HCT116 (cell line): ENCODE results near the gene ASB15. TPM values are rescaled to one million over a fixed set of nuclear protein-coding genes. Genes with fewer than 3 reads are reported as not detected.

Experiments
- ATAC-seq: fragments of 200-7000 bp; cut with Tn5 transposase; 2 replicates; pipeline ENCODE4 v1.9.1; 2020; ENCODE audit warnings: mild to moderate bottlenecking, moderate library complexity
- BruUV-seq: library from RNA; stranded (reverse); fragments of 400-500 nt; replicated peaks from 2 replicates; lab custom pipeline; 2021; lab: Mats Ljungman, UMichigan
- CTCF ChIA-PET: fragments of 300-600 bp; sonication (Branson Sonifier 250); formaldehyde crosslinking; loops from one replicate; lab custom pipeline; 2021; ENCODE audit warnings: antibody characterized with exemption; lab: Charles Lee
- POLR2A ChIA-PET: fragments of 300-600, 350-600 bp; sonication (Branson Sonifier 250); formaldehyde crosslinking; loops from one replicate; lab custom pipeline; 2021; ENCODE audit warnings: antibody characterized with exemption; lab: Charles Lee
- RAD21 ChIA-PET, 2 experiments: fragments of 300-600 bp; sonication (Branson Sonifier 250); formaldehyde crosslinking; loops; one replicate each; lab custom pipeline; 2023; ENCODE audit warnings: low total read pairs in 2 of 2; ENCODE audit not compliant: uncharacterized antibody in 2 of 2, unreplicated experiment in 2 of 2, low non-redundant PET in 1 of 2; lab: Charles Lee
- DNase-seq: peaks from one replicate; pipeline ENCODE4 v3.0.0-alpha.2; 2010; ENCODE audit warnings: low read depth, low spot score
- H2AFZ ChIP-seq: fragments of 200-600 bp; shearing (Covaris generic), sonication (generic); 2 replicates; pipeline ENCODE4 v1.6.1; 2017; ENCODE audit warnings: low read depth, mixed run types, mixed read lengths, antibody characterized with exemption, low read length; ENCODE audit not compliant: poor library complexity, severe bottlenecking
- H3K27ac ChIP-seq: 2 replicates; pipeline ENCODE4 v1.5.1; 2012; ENCODE audit warnings: low read depth, low read length
- H3K27me3 ChIP-seq: fragments of 200-600 bp; sonication (generic); 2 replicates; pipeline ENCODE4 v1.6.1; 2016; ENCODE audit warnings: mixed run types, low read length, mixed read lengths; ENCODE audit not compliant: insufficient read depth
- H3K36me3 ChIP-seq, 2 experiments: fragments of 200-500 bp in 1 of 2; fragments of 200-600 bp in 1 of 2; sonication (Bioruptor generic) in 1 of 2; sonication (generic) in 1 of 2; 2 replicates each; pipeline versions ENCODE4 v1.5.1 to v1.6.1; 2014 to 2016; ENCODE audit warnings: low read length in 2 of 2, inconsistent platforms in 1 of 2, mixed read lengths in 1 of 2, mixed run types in 1 of 2; ENCODE audit not compliant: insufficient read depth in 2 of 2, control insufficient read depth in 1 of 2
- H3K4me1 ChIP-seq, 2 experiments: fragments of 200-600 bp in 1 of 2; sonication (generic) in 1 of 2; 2 replicates each; pipeline versions ENCODE4 v1.5.1 to v1.6.1; 2012 to 2017; ENCODE audit warnings: low read length in 2 of 2, inconsistent platforms in 1 of 2, mild to moderate bottlenecking in 1 of 2, mixed read lengths in 1 of 2, mixed run types in 1 of 2, moderate library complexity in 1 of 2; ENCODE audit not compliant: insufficient read depth in 2 of 2, control insufficient read depth in 1 of 2
- H3K4me2 ChIP-seq: fragments of 200-600 bp; sonication (generic); 2 replicates; pipeline ENCODE4 v1.6.1; 2017; ENCODE audit warnings: mixed run types, low read length, mixed read lengths
- H3K4me3 ChIP-seq, 2 experiments: fragments of 200-600 bp in 1 of 2; sonication (generic) in 1 of 2; replicated peaks in 1 of 2; 2 replicates each; pipeline ENCODE4 v1.5.1; 2011 to 2016; ENCODE audit warnings: low read length in 2 of 2, control low read depth in 1 of 2, low read depth in 1 of 2, mild to moderate bottlenecking in 1 of 2, mixed read lengths in 1 of 2, mixed run types in 1 of 2
- H3K79me2 ChIP-seq: fragments of 200-600 bp; sonication (generic); 2 replicates; pipeline ENCODE4 v1.6.1; 2017; ENCODE audit warnings: mild to moderate bottlenecking, mixed run types, low read length, moderate library complexity, mixed read lengths; ENCODE audit not compliant: insufficient read depth
- H3K9ac ChIP-seq: fragments of 200-600 bp; sonication (generic); 2 replicates; pipeline ENCODE4 v1.6.1; 2016; ENCODE audit warnings: low read length, mixed read lengths
- H3K9me2 ChIP-seq: fragments of 200-600 bp; sonication (generic), shearing (Covaris generic); 2 replicates; pipeline ENCODE4 v1.6.1; 2017; ENCODE audit warnings: mixed run types, mild to moderate bottlenecking, moderate library complexity; ENCODE audit not compliant: insufficient read depth
- H3K9me3 ChIP-seq, 2 experiments: fragments of 200-500 bp in 1 of 2; fragments of 200-600 bp in 1 of 2; sonication (Bioruptor generic) in 1 of 2; sonication (generic) in 1 of 2; 2 replicates each; pipeline ENCODE4 v1.6.1; 2014 to 2017; ENCODE audit warnings: low read length in 2 of 2, mixed read lengths in 2 of 2, inconsistent platforms in 1 of 2, low read depth in 1 of 2, mild to moderate bottlenecking in 1 of 2, mixed run types in 1 of 2, moderate library complexity in 1 of 2; ENCODE audit not compliant: control insufficient read depth in 1 of 2, insufficient read depth in 1 of 2
- H4K20me1 ChIP-seq: fragments of 200-600 bp; sonication (generic), shearing (Covaris generic); 2 replicates; pipeline ENCODE4 v1.6.1; 2017; ENCODE audit warnings: mixed run types, mild to moderate bottlenecking, moderate library complexity; ENCODE audit not compliant: insufficient read depth
- CBX3 ChIP-seq: IDR thresholded peaks from 2 replicates; pipeline ENCODE4 v1.6.1; 2012; ENCODE audit warnings: low read depth
- CEBPB ChIP-seq: IDR thresholded peaks from 2 replicates; pipeline ENCODE4 v1.6.1; 2012; ENCODE audit warnings: low read depth
- CTCF ChIP-seq, 3 experiments: fragments of 200-600 bp in 1 of 3; sonication (generic) in 1 of 3; IDR thresholded peaks in 2 of 3; conservative IDR thresholded peaks in 1 of 3; 2 replicates each; pipeline ENCODE4 v1.5.1; 2012 to 2017; ENCODE audit warnings: low read depth in 2 of 3, low read length in 2 of 3, antibody characterized with exemption in 1 of 3, borderline replicate concordance in 1 of 3, control low read depth in 1 of 3, mild to moderate bottlenecking in 1 of 3, mixed read lengths in 1 of 3, mixed run types in 1 of 3, moderate library complexity in 1 of 3; ENCODE audit not compliant: insufficient read depth in 1 of 3
- EZH2 ChIP-seq: fragments of 200-600 bp; sonication (generic); IDR thresholded peaks from 2 replicates; pipeline ENCODE4 v1.6.1; 2017; ENCODE audit warnings: antibody characterized with exemption, mixed run types
- FOSL1 ChIP-seq: IDR thresholded peaks from 2 replicates; pipeline ENCODE4 v1.6.1; 2012; ENCODE audit warnings: low read depth
- JUND ChIP-seq: IDR thresholded peaks from 2 replicates; pipeline ENCODE4 v1.6.1; 2012
- MAX ChIP-seq: IDR thresholded peaks from 2 replicates; pipeline ENCODE4 v1.6.1; 2012
- POLR2A ChIP-seq: IDR thresholded peaks from 2 replicates; pipeline ENCODE4 v1.7.0; 2011; ENCODE audit warnings: borderline replicate concordance; ENCODE audit not compliant: insufficient read depth, insufficient read length; ENCODE audit errors: extremely low read depth
- POLR2AphosphoS5 ChIP-seq: IDR thresholded peaks from 2 replicates; pipeline ENCODE4 v1.6.1; 2011; ENCODE audit warnings: mild to moderate bottlenecking, low read depth, low read length, moderate library complexity
- RAD21 ChIP-seq: IDR thresholded peaks from 2 replicates; pipeline ENCODE4 v1.6.1; 2012; ENCODE audit warnings: low read depth, mild to moderate bottlenecking
- REST ChIP-seq: IDR thresholded peaks from 2 replicates; pipeline ENCODE4 v1.6.1; 2012; ENCODE audit warnings: low read depth
- SIN3A ChIP-seq: IDR thresholded peaks from 2 replicates; pipeline ENCODE4 v1.6.1; 2012; ENCODE audit warnings: low read depth
- SP1 ChIP-seq: IDR thresholded peaks from 2 replicates; pipeline ENCODE4 v1.6.1; 2012; ENCODE audit warnings: low read depth
- SRF ChIP-seq: IDR thresholded peaks from 2 replicates; pipeline ENCODE4 v1.6.1; 2012; ENCODE audit warnings: low read depth
- TCF7L2 ChIP-seq: IDR thresholded peaks from 2 replicates; pipeline ENCODE4 v1.7.0; 2011; ENCODE audit warnings: borderline replicate concordance, inconsistent platforms; ENCODE audit not compliant: insufficient read depth, insufficient read length; ENCODE audit errors: extremely low read depth
- ZFX ChIP-seq: fragments of 450-650 bp; IDR thresholded peaks from 2 replicates; pipeline ENCODE4 v1.6.1; 2017
- ZNF274 ChIP-seq: fragments of 200-500 bp; sonication (Bioruptor generic); IDR thresholded peaks from 2 replicates; pipeline ENCODE4 v1.6.1; 2014; ENCODE audit warnings: mild to moderate bottlenecking, low read depth, low read length, inconsistent platforms
- intact Hi-C: fragments of 100-400 bp; cut with micrococcal nuclease; formaldehyde crosslinking; loops from 2 replicates; pipeline ENCODE4 v1.10.0; 2022
- total RNA-seq: library from RNA; stranded (reverse); gene quantifications from one replicate; pipeline ENCODE4 v1.2.1, GENCODE V29; 2021; ENCODE audit not compliant: unreplicated experiment
- TF ChIP-seq, protein P1 (sequence below): IDR thresholded peaks from 2 replicates; pipeline ENCODE4 v1.6.1; 2011; ENCODE audit warnings: mild to moderate bottlenecking, low read length, moderate library complexity; ENCODE audit not compliant: insufficient replicate concordance; ENCODE audit errors: extremely low read depth

The ASB15 gene
- total RNA-seq, 1 experiment from 2014 or later: not detected

DNA sequence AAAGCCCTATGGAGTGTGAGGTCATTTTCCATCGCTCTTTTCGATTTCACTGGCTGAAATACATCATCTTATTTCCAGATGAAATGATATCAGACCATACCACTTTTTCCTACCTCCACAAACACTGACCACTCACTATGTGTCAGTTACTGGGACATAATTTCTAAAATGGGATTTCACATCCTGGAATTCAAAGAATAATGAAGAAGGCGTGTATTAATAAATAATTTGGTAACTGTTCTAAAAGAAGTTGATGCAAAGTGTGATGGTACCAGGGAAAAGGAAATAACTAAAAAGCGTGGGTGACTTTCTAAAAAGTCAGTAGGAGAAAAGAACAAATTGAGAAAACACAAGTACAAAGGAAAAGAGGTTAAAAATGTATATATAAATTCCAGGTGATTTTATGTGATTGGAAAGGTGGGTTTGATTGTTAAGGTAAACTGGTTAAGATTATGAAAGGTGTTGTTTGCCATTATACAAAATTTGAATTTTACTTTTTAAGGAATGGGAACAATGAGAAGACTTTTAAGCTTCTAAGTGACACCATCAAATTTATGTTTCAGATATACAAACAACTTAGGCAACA is 43.2 kb upstream of the ASB15 start:
- Histone ChIP-seq H3K9ac (peak overlapping the region; percentile 97), H3K9me3 (no peaks in the 10 kb centered on the region), H3K9me2 (no peaks in the 10 kb centered on the region), H3K4me1 (peaks cover 5 to 12% of the 10 kb centered on the region in 2 experiments; a peak in 3 of 4 replicates), H4K20me1 (no peaks in the 10 kb centered on the region), H3K27me3 (no peaks in the 10 kb centered on the region), H3K4me2 (peak overlapping the region; percentile 95), H3K27ac (no peak overlapping the region), H3K4me3 (peak overlapping the region; percentile 98 to 99), H2AFZ (peak overlapping the region; percentile 98), H3K79me2 (peaks cover 31% of the 10 kb centered on the region), H3K36me3 (peaks cover 3 to 6% of the 10 kb centered on the region in 2 experiments; a peak in 1 of 4 replicates)
- TSS peak; percentile 52 for BruUV-seq
- POLR2A ChIA-PET: interaction anchor here (0.6 to 1.7 kb wide), 3 partner anchors 10 to 24 kb away, joined by 3 to 6 read pairs (median 4); partner anchors contain the start of gene IQUB
- CTCF ChIA-PET: interaction anchor here (1.2 kb wide), 1 partner anchor 64 kb away, joined by 3 read pairs; no protein-coding TSS in a partner anchor
- RAD21 ChIA-PET: no interaction called here
- no peak for ATAC-seq
- TF ChIP-seq EZH2 (no peak), ZNF274 (no peak), ZFX (no peak), SP1 (no peak), CBX3 (no peak), SIN3A (no peak), FOSL1 (no peak), CEBPB (no peak), RAD21 (no peak), JUND (no peak), CTCF (IDR thresholded peaks at IDR 0.05 in 2 of 3, conservative IDR thresholded peaks at IDR 0.05 in 1 of 3; ENCODE audit: borderline replicate concordance in 1 of 3, insufficient read depth in 1 of 3, low read depth in 2 of 3, low read length in 2 of 3) (no peak), MAX (no peak), TCF7L2 (no peak), POLR2A (no peak), SRF (no peak), POLR2AphosphoS5 (no peak), REST (no peak)
- TF ChIP-seq, protein P1, sequence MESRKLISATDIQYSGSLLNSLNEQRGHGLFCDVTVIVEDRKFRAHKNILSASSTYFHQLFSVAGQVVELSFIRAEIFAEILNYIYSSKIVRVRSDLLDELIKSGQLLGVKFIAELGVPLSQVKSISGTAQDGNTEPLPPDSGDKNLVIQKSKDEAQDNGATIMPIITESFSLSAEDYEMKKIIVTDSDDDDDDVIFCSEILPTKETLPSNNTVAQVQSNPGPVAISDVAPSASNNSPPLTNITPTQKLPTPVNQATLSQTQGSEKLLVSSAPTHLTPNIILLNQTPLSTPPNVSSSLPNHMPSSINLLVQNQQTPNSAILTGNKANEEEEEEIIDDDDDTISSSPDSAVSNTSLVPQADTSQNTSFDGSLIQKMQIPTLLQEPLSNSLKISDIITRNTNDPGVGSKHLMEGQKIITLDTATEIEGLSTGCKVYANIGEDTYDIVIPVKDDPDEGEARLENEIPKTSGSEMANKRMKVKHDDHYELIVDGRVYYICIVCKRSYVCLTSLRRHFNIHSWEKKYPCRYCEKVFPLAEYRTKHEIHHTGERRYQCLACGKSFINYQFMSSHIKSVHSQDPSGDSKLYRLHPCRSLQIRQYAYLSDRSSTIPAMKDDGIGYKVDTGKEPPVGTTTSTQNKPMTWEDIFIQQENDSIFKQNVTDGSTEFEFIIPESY: no peak
- intact Hi-C loops: no loop called here
- no peak for DNase-seq
